Left ventricle myocardium inferior (tissue), 1 donor: ENCODE data around the gene NEURL1. TPM values are rescaled to one million over a fixed set of nuclear protein-coding genes. Genes with fewer than 3 reads are reported as not detected.

ENCODE experiments used
- DNase-seq: peaks from one replicate; pipeline ENCODE4 v3.0.0-alpha.2; 2020
- H3K27ac ChIP-seq: fragments of 200-600 bp; replicated peaks from 2 replicates; pipeline ENCODE4 v1.8.0; 2021
- H3K27me3 ChIP-seq: fragments of 200-600 bp; 2 replicates; pipeline ENCODE4 v1.8.0; 2021; ENCODE audit warnings: low read depth
- H3K36me3 ChIP-seq: fragments of 200-600 bp; 2 replicates; pipeline ENCODE4 v1.8.0; 2021
- H3K4me1 ChIP-seq: fragments of 200-600 bp; 2 replicates; pipeline ENCODE4 v1.8.0; 2021
- H3K4me3 ChIP-seq: fragments of 200-600 bp; 2 replicates; pipeline ENCODE4 v1.8.0; 2021; ENCODE audit warnings: mild to moderate bottlenecking, moderate library complexity
- H3K9me3 ChIP-seq: fragments of 200-600 bp; replicated peaks from 2 replicates; pipeline ENCODE4 v1.8.0; 2021
- intact Hi-C: fragments of 100-400 bp; cut with micrococcal nuclease; formaldehyde crosslinking; loops from one replicate; pipeline ENCODE4 v1.11.0; 2022
- total RNA-seq: library from RNA; stranded (reverse); fragmentation: NEBNext Ultra II Directional; extraction: Animal tissue kit (Norgen Biotek cat#: 25700); gene quantifications from one replicate; pipeline ENCODE4 v1.2.1, GENCODE V29; 2021
- TF ChIP-seq, protein P1 (sequence below): fragments of 200-600 bp; IDR thresholded peaks from 2 replicates; pipeline ENCODE4 v1.8.0; 2021; ENCODE audit warnings: antibody characterized with exemption, mild to moderate bottlenecking, borderline replicate concordance
- donor health status: DM: no; HTN: yes; CAD: no; lungs with severe emphysema.

Gene NEURL1
- total RNA-seq, 1 donor from 2014 or later: 0.14 TPM

- Histone ChIP-seq H3K4me1 (peaks cover 11% of the 10 kb centered on the region), H3K27ac (no peak overlapping the region), H3K4me3 (no peak overlapping the region), H3K27me3 (peaks cover 43% of the 10 kb centered on the region), H3K9me3 (peaks cover 6% of the 10 kb centered on the region), H3K36me3 (no peaks in the 10 kb centered on the region)
- DNase-seq: no peak
- TF ChIP-seq, protein P1, sequence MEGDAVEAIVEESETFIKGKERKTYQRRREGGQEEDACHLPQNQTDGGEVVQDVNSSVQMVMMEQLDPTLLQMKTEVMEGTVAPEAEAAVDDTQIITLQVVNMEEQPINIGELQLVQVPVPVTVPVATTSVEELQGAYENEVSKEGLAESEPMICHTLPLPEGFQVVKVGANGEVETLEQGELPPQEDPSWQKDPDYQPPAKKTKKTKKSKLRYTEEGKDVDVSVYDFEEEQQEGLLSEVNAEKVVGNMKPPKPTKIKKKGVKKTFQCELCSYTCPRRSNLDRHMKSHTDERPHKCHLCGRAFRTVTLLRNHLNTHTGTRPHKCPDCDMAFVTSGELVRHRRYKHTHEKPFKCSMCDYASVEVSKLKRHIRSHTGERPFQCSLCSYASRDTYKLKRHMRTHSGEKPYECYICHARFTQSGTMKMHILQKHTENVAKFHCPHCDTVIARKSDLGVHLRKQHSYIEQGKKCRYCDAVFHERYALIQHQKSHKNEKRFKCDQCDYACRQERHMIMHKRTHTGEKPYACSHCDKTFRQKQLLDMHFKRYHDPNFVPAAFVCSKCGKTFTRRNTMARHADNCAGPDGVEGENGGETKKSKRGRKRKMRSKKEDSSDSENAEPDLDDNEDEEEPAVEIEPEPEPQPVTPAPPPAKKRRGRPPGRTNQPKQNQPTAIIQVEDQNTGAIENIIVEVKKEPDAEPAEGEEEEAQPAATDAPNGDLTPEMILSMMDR: no peak
- intact Hi-C loops: no loop called here
Measured at GRCh38 chr10:103556383-103557007, 63.0 kb downstream of the NEURL1 start.

GRCh38 chr10:103557455-103557854 is 64.0 kb downstream of the NEURL1 start:
- Histone ChIP-seq H3K4me1 (peaks cover 11% of the 10 kb centered on the region), H3K9me3 (peaks cover 6% of the 10 kb centered on the region), H3K4me3 (no peak overlapping the region), H3K27me3 (peaks cover 43% of the 10 kb centered on the region), H3K27ac (no peak overlapping the region), H3K36me3 (no peaks in the 10 kb centered on the region)
- DNase-seq: no peak
- intact Hi-C loops: no loop called here
- TF ChIP-seq, protein P1: no peak

- Histone ChIP-seq H3K27me3 (peaks cover 48% of the 10 kb centered on the region), H3K9me3 (peaks cover 6% of the 10 kb centered on the region), H3K36me3 (no peaks in the 10 kb centered on the region), H3K4me1 (peaks cover 11% of the 10 kb centered on the region), H3K4me3 (no peak overlapping the region), H3K27ac (no peak overlapping the region)
- intact Hi-C loops: no loop called here
- no peak for DNase-seq
- TF ChIP-seq, protein P1: no peak
Measured at GRCh38 chr10:103558911-103559310, 65.4 kb downstream of the NEURL1 start.

- DNase-seq: no peak
- intact Hi-C loops: no loop called here
- peaks cover 10% of the 10 kb centered on the region for H3K4me1 ChIP-seq
- no peaks in the 10 kb centered on the region for H3K36me3 ChIP-seq
- no peak overlapping the region for H3K27ac ChIP-seq
- peaks cover 57% of the 10 kb centered on the region for H3K27me3 ChIP-seq
- no peak overlapping the region for H3K4me3 ChIP-seq
- TF ChIP-seq, protein P1: no peak
- peaks cover 6% of the 10 kb centered on the region for H3K9me3 ChIP-seq
Measured at GRCh38 chr10:103559776-103560175, 66.3 kb downstream of the NEURL1 start.

- Histone ChIP-seq H3K4me3 (no peak overlapping the region), H3K27ac (no peak overlapping the region), H3K36me3 (no peaks in the 10 kb centered on the region), H3K9me3 (peaks cover 6% of the 10 kb centered on the region), H3K4me1 (peaks cover under 1% of the 10 kb centered on the region), H3K27me3 (peaks cover 62% of the 10 kb centered on the region)
- intact Hi-C loops: no loop called here
- DNase-seq: no peak
- TF ChIP-seq, protein P1: no peak
Measured at GRCh38 chr10:103560886-103561285, 67.4 kb downstream of the NEURL1 start.
